ENCODE data around the gene GRB10.

Gene GRB10

DNA sequence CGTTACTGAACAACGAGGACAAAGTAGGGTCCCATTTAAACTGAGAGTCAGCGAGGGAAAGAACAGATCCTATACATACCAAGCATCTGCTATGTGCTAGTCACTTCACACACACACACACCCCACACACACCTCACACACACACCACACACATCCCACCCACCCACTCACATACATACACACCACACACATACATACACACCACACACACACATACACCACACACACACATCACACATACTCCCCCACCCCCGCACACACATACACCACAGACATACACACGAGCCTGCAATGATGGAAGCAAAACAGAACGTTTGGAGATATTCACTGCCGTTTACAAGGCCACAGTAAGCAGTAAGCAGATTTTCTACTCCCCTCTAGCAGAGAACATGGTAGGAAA lies 607 bp upstream of the GRB10 start:
- Histone ChIP-seq H3K4me3 (ENCODE audit: low read length in 2 of 2) (peak overlapping the region; percentile 21 to 48), H3K23ac (ENCODE audit: low read depth, low read length, poor library complexity) (no peak overlapping the region), H2BK15ac (ENCODE audit: low read length) (no peak overlapping the region), H3K14ac (ENCODE audit: low read length) (peak overlapping the region; percentile 42), H3K18ac (ENCODE audit: low read length) (peak overlapping the region; percentile 31), H2BK12ac (ENCODE audit: low read length) (no peak overlapping the region), H3K4ac (ENCODE audit: low read length) (no peak overlapping the region), H3K9me3 (replicated peaks in 1 of 2; ENCODE audit: control insufficient read depth in 2 of 2, insufficient read depth in 1 of 2, low read depth in 1 of 2, low read length in 2 of 2) (peaks cover 11 to 43% of the 10 kb centered on the region in 2 donors), H3K27me3 (ENCODE audit: control insufficient read depth in 3 of 3, insufficient read depth in 3 of 3, low read depth in 1 of 3, low read length in 3 of 3) (no peaks in the 10 kb centered on the region), H2AK5ac (ENCODE audit: low read depth, low read length) (no peak overlapping the region), H3K36me3 (replicated peaks in 1 of 2; ENCODE audit: control insufficient read depth in 2 of 2, insufficient read depth in 2 of 2, low read length in 2 of 2) (peaks cover 0 to 26% of the 10 kb centered on the region in 2 donors), H3K4me1 (ENCODE audit: control insufficient read depth in 2 of 2, insufficient read depth in 1 of 2, low read depth in 1 of 2, low read length in 2 of 2) (peaks cover 14 to 18% of the 10 kb centered on the region in 2 donors), H4K91ac (ENCODE audit: low read depth, low read length, poor library complexity) (peak overlapping the region; percentile 88), H2AFZ (ENCODE audit: low read length) (peak overlapping the region; percentile 87), H3K79me1 (ENCODE audit: low read depth, low read length) (peaks cover 9% of the 10 kb centered on the region), H3K9ac (ENCODE audit: low read depth, low read length, poor library complexity) (peak overlapping the region; percentile 55), H2BK5ac (ENCODE audit: low read length) (no peak overlapping the region), H4K8ac (ENCODE audit: low read depth, low read length) (no peak overlapping the region), H2BK120ac (ENCODE audit: low read depth, low read length) (no peak overlapping the region), H3K4me2 (ENCODE audit: insufficient read depth, low read length, poor library complexity, severe bottlenecking) (peak overlapping the region; percentile 52), H3K27ac (replicated peaks; ENCODE audit: low read length) (peak overlapping the region; percentile 7)
- no peak for DNase-seq (ENCODE audit: low spot score)
- 100% methylated on average over 1 of the region's 7 CpGs; no CpG with 5 or more reads in 1 of the 2 donors for WGBS, 2 donors (ENCODE audit: extremely low coverage in 2 of 2, insufficient read length in 2 of 2, insufficient replicate concordance in 1 of 2)

DNA sequence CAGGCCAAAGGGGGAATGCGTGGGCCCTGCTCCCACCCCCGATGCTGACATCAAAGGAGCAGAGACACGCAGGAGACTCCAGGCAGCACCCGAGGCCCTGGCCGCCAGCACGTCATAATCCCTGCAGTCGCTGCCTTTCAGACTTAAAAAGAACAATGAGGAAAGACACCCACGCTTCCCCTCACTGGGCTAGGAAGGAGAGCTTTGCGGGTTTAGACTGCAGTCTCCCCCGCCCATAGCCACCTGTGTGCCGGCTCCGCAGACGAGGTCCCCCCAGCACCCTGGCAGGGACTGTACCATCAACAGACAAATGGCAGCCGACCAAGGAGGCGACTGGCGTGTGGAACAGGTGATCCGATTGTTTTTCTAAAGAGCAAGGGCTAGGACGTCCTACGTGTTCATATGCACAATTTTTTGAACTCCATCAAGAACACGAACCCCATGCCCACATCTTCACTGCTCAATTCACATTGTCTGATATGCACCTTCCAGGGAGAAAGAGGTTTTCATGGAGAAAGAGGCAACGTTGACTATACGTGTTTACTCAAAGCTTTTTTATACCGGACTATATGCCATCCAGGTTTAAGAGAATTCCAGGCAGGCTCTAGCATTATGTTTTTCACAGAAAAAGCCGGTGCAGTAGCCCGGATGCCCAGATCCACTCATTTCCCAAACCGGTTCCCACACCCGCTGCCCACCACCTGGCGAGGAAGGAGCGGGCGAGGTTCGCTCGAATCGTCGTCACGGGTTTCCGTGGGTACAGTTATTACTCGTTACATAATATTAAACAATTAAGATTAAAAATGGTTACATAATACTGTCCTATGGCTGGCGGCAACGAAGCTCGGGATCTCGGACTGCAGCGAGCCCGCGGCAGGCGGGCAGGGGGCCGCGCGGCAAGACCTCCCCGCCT lies 1.1 kb downstream of the GRB10 start:
- no peak overlapping the region for H2BK5ac ChIP-seq (ENCODE audit: low read length)
- H3K4me3 ChIP-seq (ENCODE audit: low read length in 2 of 2) = peak overlapping the region; percentile 48 to 84
- no peak overlapping the region for H3K4ac ChIP-seq (ENCODE audit: low read length)
- no peak overlapping the region for H3K9ac ChIP-seq (ENCODE audit: low read depth, low read length, poor library complexity)
- no peak overlapping the region for H2AFZ ChIP-seq (ENCODE audit: low read length)
- peak overlapping the region; percentile 60 for H3K18ac ChIP-seq (ENCODE audit: low read length)
- H3K23ac ChIP-seq (ENCODE audit: low read depth, low read length, poor library complexity) = no peak overlapping the region
- H3K36me3 ChIP-seq (replicated peaks in 1 of 2; ENCODE audit: control insufficient read depth in 2 of 2, insufficient read depth in 2 of 2, low read length in 2 of 2) = peaks cover 0 to 28% of the 10 kb centered on the region in 2 donors
- no peak overlapping the region for H2BK120ac ChIP-seq (ENCODE audit: low read depth, low read length)
- peaks cover 7% of the 10 kb centered on the region for H3K79me1 ChIP-seq (ENCODE audit: low read depth, low read length)
- H3K14ac ChIP-seq (ENCODE audit: low read length) = no peak overlapping the region
- no CpG with 5 or more reads among the region's 49 CpGs for WGBS, 2 donors (ENCODE audit: extremely low coverage in 2 of 2, insufficient read length in 2 of 2, insufficient replicate concordance in 1 of 2)
- peak overlapping the region; percentile 27 for H2AK5ac ChIP-seq (ENCODE audit: low read depth, low read length)
- H3K9me3 ChIP-seq (replicated peaks in 1 of 2; ENCODE audit: control insufficient read depth in 2 of 2, insufficient read depth in 1 of 2, low read depth in 1 of 2, low read length in 2 of 2) = peaks cover under 1 to 34% of the 10 kb centered on the region in 2 donors
- DNase-seq (ENCODE audit: low spot score) = no peak
- no peak overlapping the region for H4K91ac ChIP-seq (ENCODE audit: low read depth, low read length, poor library complexity)
- H2BK15ac ChIP-seq (ENCODE audit: low read length) = no peak overlapping the region
- no peak overlapping the region for H2BK12ac ChIP-seq (ENCODE audit: low read length)
- H3K27me3 ChIP-seq (ENCODE audit: control insufficient read depth in 3 of 3, insufficient read depth in 3 of 3, low read depth in 1 of 3, low read length in 3 of 3) = no peaks in the 10 kb centered on the region
- peaks cover 14 to 18% of the 10 kb centered on the region in 2 donors for H3K4me1 ChIP-seq (ENCODE audit: control insufficient read depth in 2 of 2, insufficient read depth in 1 of 2, low read depth in 1 of 2, low read length in 2 of 2)
- no peak overlapping the region for H4K8ac ChIP-seq (ENCODE audit: low read depth, low read length)
- peak overlapping the region; percentile 50 for H3K4me2 ChIP-seq (ENCODE audit: insufficient read depth, low read length, poor library complexity, severe bottlenecking)
- H3K27ac ChIP-seq (replicated peaks; ENCODE audit: low read length) = no peak overlapping the region

GRCh38 chr7:50780436-50780835 lies 2.3 kb downstream of the GRB10 start:
- WGBS, 2 donors (ENCODE audit: extremely low coverage in 2 of 2, insufficient read length in 2 of 2, insufficient replicate concordance in 1 of 2) = no CpG with 5 or more reads among the region's 3 CpGs
- Histone ChIP-seq H4K91ac (ENCODE audit: low read depth, low read length, poor library complexity) (no peak overlapping the region), H3K36me3 (replicated peaks in 1 of 2; ENCODE audit: control insufficient read depth in 2 of 2, insufficient read depth in 2 of 2, low read length in 2 of 2) (peaks cover 0 to 28% of the 10 kb centered on the region in 2 donors), H2AK5ac (ENCODE audit: low read depth, low read length) (no peak overlapping the region), H3K18ac (ENCODE audit: low read length) (no peak overlapping the region), H3K9me3 (replicated peaks in 1 of 2; ENCODE audit: control insufficient read depth in 2 of 2, insufficient read depth in 1 of 2, low read depth in 1 of 2, low read length in 2 of 2) (peaks cover 0 to 23% of the 10 kb centered on the region in 2 donors), H3K27me3 (ENCODE audit: control insufficient read depth in 3 of 3, insufficient read depth in 3 of 3, low read depth in 1 of 3, low read length in 3 of 3) (no peaks in the 10 kb centered on the region), H2AFZ (ENCODE audit: low read length) (no peak overlapping the region), H3K4me2 (ENCODE audit: insufficient read depth, low read length, poor library complexity, severe bottlenecking) (no peak overlapping the region), H3K9ac (ENCODE audit: low read depth, low read length, poor library complexity) (no peak overlapping the region), H3K14ac (ENCODE audit: low read length) (no peak overlapping the region), H2BK12ac (ENCODE audit: low read length) (no peak overlapping the region), H2BK15ac (ENCODE audit: low read length) (no peak overlapping the region), H3K4me1 (ENCODE audit: control insufficient read depth in 2 of 2, insufficient read depth in 1 of 2, low read depth in 1 of 2, low read length in 2 of 2) (peaks cover 18% of the 10 kb centered on the region in 2 donors), H2BK120ac (ENCODE audit: low read depth, low read length) (no peak overlapping the region), H3K4ac (ENCODE audit: low read length) (no peak overlapping the region), H2BK5ac (ENCODE audit: low read length) (no peak overlapping the region), H4K8ac (ENCODE audit: low read depth, low read length) (no peak overlapping the region), H3K27ac (replicated peaks; ENCODE audit: low read length) (no peak overlapping the region), H3K4me3 (ENCODE audit: low read length in 2 of 2) (no peak overlapping the region), H3K79me1 (ENCODE audit: low read depth, low read length) (peaks cover 7% of the 10 kb centered on the region), H3K23ac (ENCODE audit: low read depth, low read length, poor library complexity) (no peak overlapping the region)
- no peak for DNase-seq (ENCODE audit: low spot score)

- Histone ChIP-seq H3K4me2 (ENCODE audit: insufficient read depth, low read length, poor library complexity, severe bottlenecking) (no peak overlapping the region), H2BK5ac (ENCODE audit: low read length) (no peak overlapping the region)
Observed at GRCh38 chr7:50779427-50779826, 3.3 kb downstream of the GRB10 start.

More at GRCh38 chr7:50779427-50779826, 3.3 kb downstream of the GRB10 start:
- Histone ChIP-seq H3K9ac (ENCODE audit: low read depth, low read length, poor library complexity) (no peak overlapping the region), H3K18ac (ENCODE audit: low read length) (no peak overlapping the region), H3K14ac (ENCODE audit: low read length) (no peak overlapping the region), H4K8ac (ENCODE audit: low read depth, low read length) (no peak overlapping the region), H3K36me3 (replicated peaks in 1 of 2; ENCODE audit: control insufficient read depth in 2 of 2, insufficient read depth in 2 of 2, low read length in 2 of 2) (peaks cover 0 to 28% of the 10 kb centered on the region in 2 donors), H2BK120ac (ENCODE audit: low read depth, low read length) (no peak overlapping the region), H3K4me1 (ENCODE audit: control insufficient read depth in 2 of 2, insufficient read depth in 1 of 2, low read depth in 1 of 2, low read length in 2 of 2) (peaks cover 17 to 20% of the 10 kb centered on the region in 2 donors), H3K23ac (ENCODE audit: low read depth, low read length, poor library complexity) (no peak overlapping the region), H2AFZ (ENCODE audit: low read length) (no peak overlapping the region), H3K9me3 (replicated peaks in 1 of 2; ENCODE audit: control insufficient read depth in 2 of 2, insufficient read depth in 1 of 2, low read depth in 1 of 2, low read length in 2 of 2) (peaks cover 0 to 23% of the 10 kb centered on the region in 2 donors), H3K4ac (ENCODE audit: low read length) (no peak overlapping the region), H3K79me1 (ENCODE audit: low read depth, low read length) (peaks cover 5% of the 10 kb centered on the region), H3K4me3 (ENCODE audit: low read length in 2 of 2) (no peak overlapping the region), H2BK12ac (ENCODE audit: low read length) (no peak overlapping the region), H3K27me3 (ENCODE audit: control insufficient read depth in 3 of 3, insufficient read depth in 3 of 3, low read depth in 1 of 3, low read length in 3 of 3) (no peaks in the 10 kb centered on the region), H2AK5ac (ENCODE audit: low read depth, low read length) (no peak overlapping the region), H3K27ac (replicated peaks; ENCODE audit: low read length) (no peak overlapping the region), H4K91ac (ENCODE audit: low read depth, low read length, poor library complexity) (no peak overlapping the region), H2BK15ac (ENCODE audit: low read length) (no peak overlapping the region)
- no CpG with 5 or more reads among the region's 3 CpGs for WGBS, 2 donors (ENCODE audit: extremely low coverage in 2 of 2, insufficient read length in 2 of 2, insufficient replicate concordance in 1 of 2)
- DNase-seq (ENCODE audit: low spot score) = no peak
